ENCODE data around the gene YTHDC1. TPM values are rescaled to one million over a fixed set of nuclear protein-coding genes. Genes with fewer than 3 reads are reported as not detected.
A peak's percentile ranks its signal among the peaks of the same experiment; 100 is the strongest.

The YTHDC1 gene
- total RNA-seq, 6 donors from 2014 or later: 54.1 to 137 (median 76.3) TPM

- H3K36me3 ChIP-seq: no peaks in the 10 kb centered on the region
- H3K9me3 ChIP-seq: no peaks in the 10 kb centered on the region
- peaks cover 26 to 48% (median 33%) of the 10 kb centered on the region in 4 donors for H3K4me1 ChIP-seq
- WGBS, 2 donors: 0 to 1% methylated on average over 14 of the region's 14 CpGs
- H3K4me3 ChIP-seq: peak overlapping the region; percentile 70 to 83 (median 78)
- ATAC-seq (ENCODE audit: low FRiP score in 2 of 2): peak; percentile 2 to 38
- peak in 1 of 2 donors; percentile 32 for DNase-seq
- peak overlapping the region; percentile 98 to 100 (median 100) for H3K27ac ChIP-seq
- no peaks in the 10 kb centered on the region for H3K27me3 ChIP-seq
- TF ChIP-seq EP300 (IDR thresholded peaks at IDR 0.05) (no peak), POLR2AphosphoS5 (IDR thresholded peaks at IDR 0.05) (no peak), POLR2A (IDR thresholded peaks at IDR 0.05) (no peak), CTCF (IDR thresholded peaks at IDR 0.05) (no peak)
These were observed 626 bp downstream of the YTHDC1 start for GRCh38 chr4:68349279-68349648.

GRCh38 chr4:68348577-68348976 is 1.3 kb downstream of the YTHDC1 start:
- Histone ChIP-seq H3K4me3 (peak overlapping the region; percentile 70 to 83 (median 78)), H3K36me3 (no peaks in the 10 kb centered on the region), H3K4me1 (peaks cover 26 to 53% (median 37%) of the 10 kb centered on the region in 4 donors), H3K27me3 (no peaks in the 10 kb centered on the region), H3K9me3 (no peaks in the 10 kb centered on the region), H3K27ac (peak overlapping the region; percentile 98 to 100 (median 100))
- TF ChIP-seq POLR2AphosphoS5 (IDR thresholded peaks at IDR 0.05) (no peak), POLR2A (IDR thresholded peaks at IDR 0.05) (no peak), EP300 (IDR thresholded peaks at IDR 0.05) (no peak)
- 2% methylated on average over 4 of the region's 4 CpGs for WGBS, 2 donors
- ATAC-seq (ENCODE audit: low FRiP score in 2 of 2) (no peak), DNase-seq (no peak)

GRCh38 chr4:68347845-68348244 is 2.0 kb downstream of the YTHDC1 start:
- peaks cover 26 to 59% (median 41%) of the 10 kb centered on the region in 4 donors for H3K4me1 ChIP-seq
- 14 to 21% methylated on average over 5 of the region's 5 CpGs for WGBS, 2 donors
- TF ChIP-seq POLR2A (IDR thresholded peaks at IDR 0.05) (no peak), CTCF (IDR thresholded peaks at IDR 0.05) (no peak), EP300 (IDR thresholded peaks at IDR 0.05) (no peak), POLR2AphosphoS5 (IDR thresholded peaks at IDR 0.05) (no peak)
- H3K4me3 ChIP-seq: peak overlapping the region in 3 of 4 donors; percentile 78 to 83 (median 78)
- no peaks in the 10 kb centered on the region for H3K27me3 ChIP-seq
- no peak for ATAC-seq (ENCODE audit: low FRiP score in 2 of 2)
- no peaks in the 10 kb centered on the region for H3K9me3 ChIP-seq
- no peaks in the 10 kb centered on the region for H3K36me3 ChIP-seq
- DNase-seq: no peak
- no peak overlapping the region for H3K27ac ChIP-seq

- H3K9me3 ChIP-seq: no peaks in the 10 kb centered on the region
- peaks cover 40 to 73% (median 55%) of the 10 kb centered on the region in 4 donors for H3K4me1 ChIP-seq
- no peak for TF ChIP-seq POLR2AphosphoS5 (IDR thresholded peaks at IDR 0.05)
- peak overlapping the region in 1 of 4 donors; percentile 83 for H3K4me3 ChIP-seq
- H3K27ac ChIP-seq: peak overlapping the region in 1 of 4 donors; percentile 4
- ATAC-seq (ENCODE audit: low FRiP score in 2 of 2) (no peak), DNase-seq (no peak)
- 88 to 90% methylated on average over 3 of the region's 3 CpGs for WGBS, 2 donors
- no peaks in the 10 kb centered on the region for H3K36me3 ChIP-seq
- no peaks in the 10 kb centered on the region for H3K27me3 ChIP-seq
These were observed 3.4 kb downstream of the YTHDC1 start for GRCh38 chr4:68346461-68346860.

- no peak for DNase-seq
- no peak for TF ChIP-seq POLR2A (IDR thresholded peaks at IDR 0.05)
- no peak for TF ChIP-seq CTCF (IDR thresholded peaks at IDR 0.05)
- no peak for TF ChIP-seq POLR2AphosphoS5 (IDR thresholded peaks at IDR 0.05)
- TF ChIP-seq EP300 (IDR thresholded peaks at IDR 0.05): no peak
- Histone ChIP-seq H3K36me3 (no peaks in the 10 kb centered on the region), H3K9me3 (no peaks in the 10 kb centered on the region), H3K4me1 (peaks cover 57 to 83% (median 65%) of the 10 kb centered on the region in 4 donors), H3K27ac (no peak overlapping the region), H3K4me3 (no peak overlapping the region), H3K27me3 (no peaks in the 10 kb centered on the region)
- 86 to 96% methylated on average over 5 of the region's 5 CpGs for WGBS, 2 donors
- ATAC-seq (ENCODE audit: low FRiP score in 2 of 2): no peak
These were observed 5.1 kb downstream of the YTHDC1 start for GRCh38 chr4:68344785-68345184.

GRCh38 chr4:68344049-68344448 is 5.8 kb downstream of the YTHDC1 start:
- Histone ChIP-seq H3K9me3 (no peaks in the 10 kb centered on the region), H3K27ac (no peak overlapping the region), H3K4me3 (no peak overlapping the region), H3K4me1 (peaks cover 62 to 90% (median 71%) of the 10 kb centered on the region in 4 donors), H3K36me3 (no peaks in the 10 kb centered on the region), H3K27me3 (no peaks in the 10 kb centered on the region)
- DNase-seq (no peak), ATAC-seq (ENCODE audit: low FRiP score in 2 of 2) (no peak)
- WGBS, 2 donors: 45 to 54% methylated on average over 2 of the region's 2 CpGs
- no peak for TF ChIP-seq CTCF (IDR thresholded peaks at IDR 0.05)
- no peak for TF ChIP-seq POLR2AphosphoS5 (IDR thresholded peaks at IDR 0.05)
- no peak for TF ChIP-seq POLR2A (IDR thresholded peaks at IDR 0.05)
- TF ChIP-seq EP300 (IDR thresholded peaks at IDR 0.05): no peak
